Measurements from ENCODE around the gene TSPAN14. TPM values are rescaled to one million over a fixed set of nuclear protein-coding genes. Genes with fewer than 3 reads are reported as not detected.

Gene TSPAN14
- total and polyA plus RNA-seq, 2 of the 13 experiments (the other 11 are each of a cell fraction or from before 2014, with no cell fraction given) = 24.1 to 80.6 TPM

GRCh38 chr10:80496555-80497172 is 42.6 kb downstream of the TSPAN14 start:
- TF ChIP-seq ZNF160 (CRISPR knock-in tag; IDR thresholded peaks at IDR 0.05) (peak; percentile 99), ZNF512B (CRISPR knock-in tag; IDR thresholded peaks at IDR 0.05; ENCODE audit: borderline replicate concordance) (no peak)
- Histone ChIP-seq H3K4me1 (ENCODE audit: insufficient read depth, low read length) (peaks cover 100% of the 10 kb centered on the region), H3K27ac (ENCODE audit: extremely low read length, insufficient read depth, low read length) (peak overlapping the region; percentile 90), H3K27me3 (ENCODE audit: control insufficient read depth in 1 of 2, insufficient read depth in 2 of 2, low read length in 2 of 2) (no peaks in the 10 kb centered on the region), H3K79me2 (ENCODE audit: insufficient read depth, low read length) (peaks cover 78% of the 10 kb centered on the region), H3K4me3 (replicated peaks in 1 of 3; ENCODE audit: insufficient read depth in 1 of 3, low read depth in 2 of 3, low read length in 3 of 3) (no peak overlapping the region), H3K9me3 (ENCODE audit: low read length) (no peaks in the 10 kb centered on the region), H3K9ac (ENCODE audit: insufficient read depth, low read depth, low read length) (no peak overlapping the region), H3K4me2 (ENCODE audit: low read depth, low read length) (no peak overlapping the region), H4K20me1 (ENCODE audit: insufficient read depth, low read length) (no peaks in the 10 kb centered on the region), H3K36me3 (replicated peaks in 1 of 2; ENCODE audit: control insufficient read depth in 1 of 2, insufficient read depth in 2 of 2, low read length in 2 of 2) (peaks cover 5 to 17% of the 10 kb centered on the region in 2 experiments; a peak in 4 of 5 replicates), H2AFZ (ENCODE audit: low read length) (no peak overlapping the region)
- CTCF ChIA-PET (ENCODE audit: low intra/inter-chr PET ratio, low total read pairs) = no interaction called here
- FAIRE-seq = no peak
- in situ Hi-C loops (cut with HindIII; ENCODE audit: extremely low pct_ligation_motif_present, low pct_unique_long_range_greater_than_20kb) = no loop called here
- 97% methylated on average over 4 of the region's 4 CpGs for WGBS (ENCODE audit: low lambda C conversion rate)
- POLR2A ChIA-PET = interaction anchor here (3.2 kb wide), 1 partner anchor 32 kb away, joined by 25 read pairs; no protein-coding TSS in a partner anchor
- DNase-seq (ENCODE audit: low spot score) = no peak
- no peak for ATAC-seq
- intact Hi-C loops (cut with micrococcal nuclease; ENCODE audit: unreplicated experiment) = no loop called here
- BruUV-seq (replicated peaks) = no TSS peak
